GM13976 (cell line): Measurements from ENCODE around the gene IFIH1.

ENCODE experiments used
- DNase-seq: peaks from one replicate; pipeline ENCODE4 v3.0.0; 2012; ENCODE audit warnings: low spot score
- CTCF ChIP-seq: IDR thresholded peaks from 2 replicates; pipeline ENCODE4 v1.5.1; 2012; ENCODE audit warnings: borderline replicate concordance, mild to moderate bottlenecking; ENCODE audit not compliant: insufficient read depth; ENCODE audit errors: extremely low read depth, missing control alignments, control extremely low read depth
- in situ Hi-C: fragments of 300-500 bp; cut with MboI; formaldehyde crosslinking; loops from one replicate; pipeline ENCODE4 v1.12.0; 2022; ENCODE audit warnings: low sequenced_read_pairs, mixed read lengths, inconsistent platforms; ENCODE audit not compliant: unreplicated experiment

IFIH1 gene

DNA sequence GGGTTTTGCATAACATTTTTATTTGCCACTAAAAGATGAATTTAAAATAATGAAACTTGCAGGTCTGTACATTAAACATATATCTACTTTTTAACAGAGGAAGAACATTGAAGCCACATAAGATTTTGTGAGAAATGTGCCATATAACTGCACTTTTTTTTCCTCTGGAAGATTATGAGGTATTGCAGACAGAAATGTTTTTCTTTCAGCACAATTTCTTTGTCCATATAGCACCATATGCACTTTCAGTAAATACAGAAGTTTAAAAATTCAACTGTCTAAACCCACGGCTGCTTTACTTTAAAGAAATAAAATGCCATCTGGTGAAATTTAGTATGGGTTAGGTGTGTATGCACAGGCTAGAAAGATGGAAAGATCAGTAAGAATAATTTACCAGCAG lies 74.8 kb downstream of the IFIH1 start:
- TF ChIP-seq CTCF = no peak
- in situ Hi-C loops = no loop called here
- no peak for DNase-seq

GRCh38 chr2:162243294-162243693 lies 75.2 kb downstream of the IFIH1 start, which contains the start of gene FAP:
Gene FAP (minus strand): TSS chr2:162243445. CDS start chr2:162243327, 118 bp downstream.
- DNase-seq = no peak
- in situ Hi-C loops = no loop called here
- no peak for TF ChIP-seq CTCF

GRCh38 chr2:162242586-162243280 lies 75.8 kb downstream of the IFIH1 start:
- in situ Hi-C loops = no loop called here
- no peak for TF ChIP-seq CTCF

DNA sequence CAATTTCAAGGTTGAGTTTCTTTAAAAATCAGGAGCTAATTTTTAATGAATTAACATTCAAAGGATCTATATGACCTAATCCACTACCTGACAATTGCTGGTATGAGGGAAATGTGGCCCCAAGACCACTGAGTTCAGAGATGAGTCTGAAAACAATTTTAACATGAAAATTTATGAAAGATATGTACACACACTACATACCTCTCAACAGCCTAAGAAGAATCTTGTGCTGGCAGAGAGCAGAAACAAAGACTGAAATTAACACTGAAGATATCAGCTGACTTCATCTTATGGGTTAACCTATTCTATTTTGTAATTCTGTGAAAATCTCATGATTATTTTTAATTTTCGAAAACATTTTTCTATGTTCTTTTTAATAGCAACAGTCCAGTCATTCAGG lies 76.9 kb downstream of the IFIH1 start:
- in situ Hi-C loops = no loop called here
- DNase-seq = no peak
- TF ChIP-seq CTCF = no peak

More at GRCh38 chr2:162242586-162243280, 75.8 kb downstream of the IFIH1 start:
- DNase-seq = no peak

- DNase-seq = no peak
- in situ Hi-C loops = no loop called here
- TF ChIP-seq CTCF = no peak
These were observed 83.6 kb downstream of the IFIH1 start for GRCh38 chr2:162234620-162235462.

GRCh38 chr2:162233197-162233596 lies 85.3 kb downstream of the IFIH1 start:
- TF ChIP-seq CTCF = no peak
- in situ Hi-C loops = no loop called here
- no peak for DNase-seq
